ENCODE results near the gene PHYH.

- TF ChIP-seq CTCF (IDR thresholded peaks at IDR 0.05; ENCODE audit: low read depth, low read length) (no peak), EZH2phosphoT487 (IDR thresholded peaks at IDR 0.05; ENCODE audit: low read depth) (no peak)
These were observed 34.7 kb upstream of the PHYH start for GRCh38 chr10:13334556-13334955.
